Right forelimb (tissue), 1 donor: ENCODE measurements around the gene ZBTB21.
"Not testable (repeated sequence)": the region's sequence is repeated elsewhere in the genome, so short reads cannot be mapped to it uniquely, and the experiment has no call there.

Experiments
- DNase-seq: peaks from one replicate; pipeline ENCODE4 v3.0.0-alpha.2; 2018

ZBTB21 gene

GRCh38 chr21:41965461-41966013 lies 44.6 kb downstream of the ZBTB21 start:
- DNase-seq = no peak

- DNase-seq = no peak
Observed at GRCh38 chr21:41965045-41965444, 45.1 kb downstream of the ZBTB21 start.

GRCh38 chr21:41964171-41964570 lies 46.0 kb downstream of the ZBTB21 start:
- DNase-seq = no peak

- DNase-seq = no peak
Observed at GRCh38 chr21:41962425-41962966, 47.7 kb downstream of the ZBTB21 start.

- no peak for DNase-seq
Observed at GRCh38 chr21:41961753-41962152, 48.4 kb downstream of the ZBTB21 start.

- no peak for DNase-seq
Observed at GRCh38 chr21:41961282-41961701, 48.9 kb downstream of the ZBTB21 start.

GRCh38 chr21:41960386-41960785 lies 49.8 kb downstream of the ZBTB21 start:
- DNase-seq = no peak

- DNase-seq = not testable (repeated sequence)
Observed at GRCh38 chr21:41959697-41960096, 50.5 kb downstream of the ZBTB21 start.

- DNase-seq = no peak
Observed at GRCh38 chr21:41958886-41959563, 51.1 kb downstream of the ZBTB21 start.

- DNase-seq = peak; percentile 75
Observed at GRCh38 chr21:41957991-41958766, 52.0 kb downstream of the ZBTB21 start.

GRCh38 chr21:41956926-41957729 lies 53.0 kb downstream of the ZBTB21 start:
- no peak for DNase-seq

GRCh38 chr21:41955516-41955915 lies 54.6 kb downstream of the ZBTB21 start:
- DNase-seq = no peak

- no peak for DNase-seq
Observed at GRCh38 chr21:41954654-41955499, 55.3 kb downstream of the ZBTB21 start.

- DNase-seq = peak; percentile 78
Observed at GRCh38 chr21:41953831-41954653, 56.1 kb downstream of the ZBTB21 start, which contains the start of gene C2CD2. C2CD2 (minus strand) TSS chr21:41954018; CDS start chr21:41953648, 370 bp downstream.

GRCh38 chr21:41953249-41953830 lies 56.8 kb downstream of the ZBTB21 start:
- DNase-seq = no peak

GRCh38 chr21:41952568-41953248 lies 57.5 kb downstream of the ZBTB21 start:
- no peak for DNase-seq

- DNase-seq = no peak
Observed at GRCh38 chr21:41951876-41952567, 58.1 kb downstream of the ZBTB21 start.

GRCh38 chr21:41950941-41951351 lies 59.2 kb downstream of the ZBTB21 start:
- no peak for DNase-seq

GRCh38 chr21:41949631-41950030 lies 60.5 kb downstream of the ZBTB21 start:
- DNase-seq = not testable (repeated sequence)
